HepG2 (cell line): ENCODE measurements around the gene COMMD1. TPM values are rescaled to one million over a fixed set of nuclear protein-coding genes. Genes with fewer than 3 reads are reported as not detected.

ENCODE experiments used
- CEBPB ChIP-seq: IDR thresholded peaks from 2 replicates; pipeline ENCODE4 v1.6.1; 2011; ENCODE audit warnings: low read depth, low read length, improper control_type of control experiment, borderline replicate concordance
- E2F1 ChIP-seq: sonication (generic); formaldehyde crosslinking; IDR thresholded peaks from 2 replicates; pipeline ENCODE4 v1.5.0; 2020; ENCODE audit warnings: missing genetic modification reagents
- EED ChIP-seq: sonication (generic); formaldehyde crosslinking; IDR thresholded peaks from 2 replicates; pipeline ENCODE4 v1.5.0; 2020; ENCODE audit warnings: mild to moderate bottlenecking, missing genetic modification reagents
- GATAD2A ChIP-seq: IDR thresholded peaks from 2 replicates; pipeline ENCODE4 v1.6.1; 2016
- JDP2 ChIP-seq: sonication (generic); formaldehyde crosslinking; IDR thresholded peaks from 2 replicates; pipeline ENCODE4 v1.8.1; 2022; ENCODE audit warnings: missing genetic modification reagents, borderline replicate concordance
- KLF12 ChIP-seq: sonication (generic); formaldehyde crosslinking; IDR thresholded peaks from 2 replicates; pipeline ENCODE4 v1.4.0; 2020; ENCODE audit warnings: missing genetic modification reagents, borderline replicate concordance
- LCORL ChIP-seq, 2 experiments: fragments of 450-650 bp in 1 of 2; sonication (generic) in 1 of 2; formaldehyde crosslinking in 1 of 2; IDR thresholded peaks; 2 replicates each; pipeline versions ENCODE4 v1.5.0 to v1.6.1; 2017 to 2020; ENCODE audit warnings: antibody characterized with exemption in 1 of 2, missing genetic modification reagents in 1 of 2
- MLX ChIP-seq: IDR thresholded peaks from 2 replicates; pipeline ENCODE4 v1.6.1; 2016
- NCOA2 ChIP-seq: sonication (generic); formaldehyde crosslinking; IDR thresholded peaks from 2 replicates; pipeline ENCODE4 v1.8.0; 2022; ENCODE audit warnings: inconsistent platforms
- PITX1 ChIP-seq: sonication (generic); formaldehyde crosslinking; IDR thresholded peaks from 2 replicates; pipeline ENCODE4 v1.5.1; 2020; ENCODE audit warnings: mild to moderate bottlenecking, missing genetic modification reagents
- RARG ChIP-seq: sonication (generic); formaldehyde crosslinking; IDR thresholded peaks from 2 replicates; pipeline ENCODE4 v1.4.0; 2020; ENCODE audit warnings: low read depth, mild to moderate bottlenecking, missing genetic modification reagents
- RBFOX2 ChIP-seq: fragments of 200-400 bp; formaldehyde crosslinking; IDR thresholded peaks from 2 replicates; pipeline ENCODE4 v1.6.1; 2017; ENCODE audit warnings: low read depth, mild to moderate bottlenecking, low read length
- RBM22 ChIP-seq: fragments of 200-400 bp; formaldehyde crosslinking; optimal IDR thresholded peaks from 2 replicates; pipeline ENCODE3; 2017; ENCODE audit warnings: mild to moderate bottlenecking, low read length, moderate library complexity
- TERF1 ChIP-seq: sonication (generic); formaldehyde crosslinking; IDR thresholded peaks from 2 replicates; pipeline ENCODE4 v1.8.0; 2022; ENCODE audit warnings: mild to moderate bottlenecking, missing genetic modification reagents, moderate library complexity
- THAP8 ChIP-seq: sonication (generic); formaldehyde crosslinking; IDR thresholded peaks from 2 replicates; pipeline ENCODE4 v1.5.1; 2020; ENCODE audit warnings: missing genetic modification reagents, mild to moderate bottlenecking, borderline replicate concordance
- TP53 ChIP-seq: sonication (generic); formaldehyde crosslinking; conservative IDR thresholded peaks from 2 replicates; pipeline ENCODE4 v1.4.0; 2020; ENCODE audit warnings: missing genetic modification reagents
- XBP1 ChIP-seq: sonication (generic); formaldehyde crosslinking; IDR thresholded peaks from 2 replicates; pipeline ENCODE4 v1.5.0; 2020; ENCODE audit warnings: missing genetic modification reagents
- ZKSCAN1 ChIP-seq: fragments of 150-350 bp; IDR thresholded peaks from 2 replicates; pipeline ENCODE4 v1.6.1; 2014; ENCODE audit warnings: low read length
- ZKSCAN5 ChIP-seq: sonication (generic); formaldehyde crosslinking; IDR thresholded peaks from 2 replicates; pipeline ENCODE4 v1.5.1; 2020; ENCODE audit warnings: mild to moderate bottlenecking, missing genetic modification reagents
- ZNF224 ChIP-seq: sonication (generic); formaldehyde crosslinking; IDR thresholded peaks from 2 replicates; pipeline ENCODE4 v1.5.0; 2020; ENCODE audit warnings: mild to moderate bottlenecking, missing genetic modification reagents
- ZNF230 ChIP-seq: sonication (generic); formaldehyde crosslinking; IDR thresholded peaks from 2 replicates; pipeline ENCODE4 v1.4.0; 2020; ENCODE audit warnings: mild to moderate bottlenecking, missing genetic modification reagents
- ZNF282 ChIP-seq: fragments of 450-650 bp; IDR thresholded peaks from 2 replicates; pipeline ENCODE4 v1.6.1; 2018; ENCODE audit not compliant: partially characterized antibody
- ZNF296 ChIP-seq: sonication (generic); formaldehyde crosslinking; conservative IDR thresholded peaks from 2 replicates; pipeline ENCODE4 v1.5.0; 2020; ENCODE audit warnings: mild to moderate bottlenecking, missing genetic modification reagents
- ZNF329 ChIP-seq: sonication (generic); formaldehyde crosslinking; IDR thresholded peaks from 2 replicates; pipeline ENCODE4 v1.9.0; 2021; ENCODE audit warnings: low read depth, mild to moderate bottlenecking, missing genetic modification reagents
- ZNF563 ChIP-seq: sonication (generic); formaldehyde crosslinking; IDR thresholded peaks from 2 replicates; pipeline ENCODE4 v1.8.0; 2022; ENCODE audit warnings: mild to moderate bottlenecking, moderate library complexity, missing genetic modification reagents
- ZNF589 ChIP-seq: sonication (generic); formaldehyde crosslinking; conservative IDR thresholded peaks from 2 replicates; pipeline ENCODE4 v1.8.0; 2022; ENCODE audit warnings: mild to moderate bottlenecking, moderate library complexity, missing genetic modification reagents
- ZNF644 ChIP-seq: IDR thresholded peaks from 2 replicates; pipeline ENCODE4 v1.6.1; 2016; ENCODE audit warnings: low read depth
- ZNF740 ChIP-seq: sonication (generic); formaldehyde crosslinking; IDR thresholded peaks from 2 replicates; pipeline ENCODE4 v1.4.0; 2020; ENCODE audit warnings: missing genetic modification reagents
- polyA plus RNA-seq, 8 experiments: library from polyadenylated mRNA; depleted of rRNA in 3 of 8; stranded (reverse) in 7 of 8; unstranded in 1 of 8; fragments of >200 nt; fragmentation: Illumina TruSeq in 4 of 8; extraction: Trizol in 4 of 8; gene quantifications; 2 replicates each; pipeline versions ENCODE4 v1.2.1 to v1.2.3, GENCODE V29; 2011 to 2016; ENCODE audit warnings: low read depth in 4 of 8, missing spikeins in 1 of 8, mixed read lengths in 1 of 8; ENCODE audit not compliant: insufficient read depth in 1 of 8
- total RNA-seq, 5 experiments: library from RNA; depleted of rRNA; stranded (reverse); fragments of >200 nt; fragmentation: Illumina TruSeq; extraction: Trizol; gene quantifications; 2 replicates each; pipeline ENCODE4 v1.2.3, GENCODE V29; 2016; ENCODE audit warnings: low read depth in 1 of 5

Gene COMMD1
- total and polyA plus RNA-seq, 2 of the 13 experiments (the other 11 are each of a cell fraction or from before 2014, with no cell fraction given): 25.7 to 105 TPM

- peak; percentile 54; the same call in 1 of the 2 replicates for TF ChIP-seq NCOA2 (CRISPR knock-in tag)
- no peak for TF ChIP-seq JDP2 (CRISPR knock-in tag)
- no peak; the same call in none of the 2 replicates for TF ChIP-seq TP53 (CRISPR knock-in tag)
- peak; percentile 88 for TF ChIP-seq KLF12 (CRISPR knock-in tag)
- peak; percentile 98 for TF ChIP-seq ZNF589 (CRISPR knock-in tag)
- peak; percentile 30 for TF ChIP-seq THAP8 (CRISPR knock-in tag)
- TF ChIP-seq XBP1 (CRISPR knock-in tag): peak; percentile 76; the same call in 1 of the 2 replicates
- TF ChIP-seq RBFOX2: peak; percentile 100
- TF ChIP-seq MLX (CRISPR knock-in tag): peak; percentile 78
- peak; percentile 74 for TF ChIP-seq E2F1
- peak; percentile 93; the same call in 1 of the 2 replicates for TF ChIP-seq RARG
- no peak for TF ChIP-seq CEBPB
- no peak for TF ChIP-seq ZNF296 (CRISPR knock-in tag)
- peak; percentile 30; the same call in 1 of the 2 replicates for TF ChIP-seq ZNF644
- peak; percentile 88 for TF ChIP-seq PITX1 (CRISPR knock-in tag)
- 0 out of 2 replicates have a peak, but pooled peaks have one; percentile 36 for TF ChIP-seq LCORL (IDR thresholded peaks at IDR 0.05)
- TF ChIP-seq LCORL (CRISPR knock-in tag; IDR thresholded peaks at IDR 0.05): peak; percentile 73; the same call in 1 of the 2 replicates
- TF ChIP-seq ZNF740 (CRISPR knock-in tag): 0 out of 2 replicates have a peak, but pooled peaks have one; percentile 44
- peak; percentile 97 for TF ChIP-seq ZNF563 (CRISPR knock-in tag)
- TF ChIP-seq TERF1: no peak
- peak; percentile 39; the same call in 1 of the 2 replicates for TF ChIP-seq ZNF224 (CRISPR knock-in tag)
- 0 out of 2 replicates have a peak, but pooled peaks have one; percentile 62 for TF ChIP-seq ZKSCAN5 (CRISPR knock-in tag)
- TF ChIP-seq ZNF329 (CRISPR knock-in tag): no peak
- peak; percentile 79 for TF ChIP-seq GATAD2A
- TF ChIP-seq ZKSCAN1: peak; percentile 73; the same call in 1 of the 2 replicates
- TF ChIP-seq RBM22: no peak
- TF ChIP-seq ZNF230: peak; percentile 98
- peak; percentile 98 for TF ChIP-seq EED
- no peak for TF ChIP-seq ZNF282
These were observed 17.0 kb upstream of the COMMD1 start, which contains the start of gene CCT4 (continued) for GRCh38 chr2:61888267-61889055.
